ENCODE measurements around the gene BCAS2. TPM values are rescaled to one million over a fixed set of nuclear protein-coding genes. Genes with fewer than 3 reads are reported as not detected.

Gene BCAS2
- total and polyA plus RNA-seq, 11 donors = 18.6 to 44.4 (median 34.4) TPM

GRCh38 chr1:114545315-114545714, 36.1 kb downstream of the BCAS2 start:
- intact Hi-C loops (cut with DNase I) = no loop called here
- Histone ChIP-seq H3K36me3 (no peaks in the 10 kb centered on the region), H3K27me3 (no peaks in the 10 kb centered on the region), H3K27ac (no peak overlapping the region), H3K9me3 (no peaks in the 10 kb centered on the region), H3K4me1 (no peaks in the 10 kb centered on the region), H3K4me3 (no peak overlapping the region)
- TF ChIP-seq, protein P1, sequence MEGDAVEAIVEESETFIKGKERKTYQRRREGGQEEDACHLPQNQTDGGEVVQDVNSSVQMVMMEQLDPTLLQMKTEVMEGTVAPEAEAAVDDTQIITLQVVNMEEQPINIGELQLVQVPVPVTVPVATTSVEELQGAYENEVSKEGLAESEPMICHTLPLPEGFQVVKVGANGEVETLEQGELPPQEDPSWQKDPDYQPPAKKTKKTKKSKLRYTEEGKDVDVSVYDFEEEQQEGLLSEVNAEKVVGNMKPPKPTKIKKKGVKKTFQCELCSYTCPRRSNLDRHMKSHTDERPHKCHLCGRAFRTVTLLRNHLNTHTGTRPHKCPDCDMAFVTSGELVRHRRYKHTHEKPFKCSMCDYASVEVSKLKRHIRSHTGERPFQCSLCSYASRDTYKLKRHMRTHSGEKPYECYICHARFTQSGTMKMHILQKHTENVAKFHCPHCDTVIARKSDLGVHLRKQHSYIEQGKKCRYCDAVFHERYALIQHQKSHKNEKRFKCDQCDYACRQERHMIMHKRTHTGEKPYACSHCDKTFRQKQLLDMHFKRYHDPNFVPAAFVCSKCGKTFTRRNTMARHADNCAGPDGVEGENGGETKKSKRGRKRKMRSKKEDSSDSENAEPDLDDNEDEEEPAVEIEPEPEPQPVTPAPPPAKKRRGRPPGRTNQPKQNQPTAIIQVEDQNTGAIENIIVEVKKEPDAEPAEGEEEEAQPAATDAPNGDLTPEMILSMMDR (IDR thresholded peaks at IDR 0.05) = no peak
- no peak for TF ChIP-seq POLR2A (IDR thresholded peaks at IDR 0.05)
- DNase-seq = no peak
- ATAC-seq = no peak
- WGBS, 4 donors = 64 to 82% (median 74%) methylated on average over 1 of the region's 1 CpG

DNA sequence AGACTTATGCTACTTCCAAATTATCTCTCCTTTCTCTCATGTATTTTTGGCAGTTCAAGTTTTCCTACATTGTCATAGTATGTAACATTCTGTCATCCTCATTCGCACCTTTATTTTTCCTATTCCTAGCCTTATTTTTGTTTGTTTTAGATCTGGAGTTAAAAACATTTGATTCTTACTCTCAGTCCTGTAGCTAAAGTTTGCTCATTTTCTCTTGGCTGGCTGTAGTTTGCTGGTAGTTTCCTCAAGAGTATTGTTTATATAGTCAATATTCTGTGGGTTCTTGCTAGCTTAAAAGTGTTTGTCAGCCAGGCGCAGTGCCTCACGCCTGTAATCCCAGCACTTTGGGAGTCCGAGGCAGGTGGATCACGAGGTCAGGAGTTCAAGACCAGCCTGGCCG, 40.6 kb downstream of the BCAS2 start:
- DNase-seq (no peak), ATAC-seq (no peak)
- no peaks in the 10 kb centered on the region for H3K27me3 ChIP-seq
- no peak overlapping the region for H3K27ac ChIP-seq
- no peaks in the 10 kb centered on the region for H3K9me3 ChIP-seq
- H3K4me1 ChIP-seq = no peaks in the 10 kb centered on the region
- 72 to 86% (median 82%) methylated on average over 6 of the region's 6 CpGs for WGBS, 4 donors
- intact Hi-C loops (cut with DNase I) = no loop called here
- no peak overlapping the region for H3K4me3 ChIP-seq
- H3K36me3 ChIP-seq = no peaks in the 10 kb centered on the region
- no peak for TF ChIP-seq POLR2A (IDR thresholded peaks at IDR 0.05)
- TF ChIP-seq, protein P1 (IDR thresholded peaks at IDR 0.05) = no peak

- H3K27ac ChIP-seq = no peak overlapping the region
- no peaks in the 10 kb centered on the region for H3K27me3 ChIP-seq
- no peaks in the 10 kb centered on the region for H3K4me1 ChIP-seq
- ATAC-seq (no peak), DNase-seq (no peak)
- TF ChIP-seq POLR2A (IDR thresholded peaks at IDR 0.05) = no peak
- TF ChIP-seq, protein P1 (IDR thresholded peaks at IDR 0.05) = no peak
- intact Hi-C loops (cut with DNase I) = no loop called here
- no peaks in the 10 kb centered on the region for H3K36me3 ChIP-seq
- WGBS, 4 donors = 54 to 58% (median 55%) methylated on average over 3 of the region's 3 CpGs
- H3K9me3 ChIP-seq = no peaks in the 10 kb centered on the region
- no peak overlapping the region for H3K4me3 ChIP-seq
These were observed 41.1 kb downstream of the BCAS2 start for GRCh38 chr1:114540272-114540671.

DNA sequence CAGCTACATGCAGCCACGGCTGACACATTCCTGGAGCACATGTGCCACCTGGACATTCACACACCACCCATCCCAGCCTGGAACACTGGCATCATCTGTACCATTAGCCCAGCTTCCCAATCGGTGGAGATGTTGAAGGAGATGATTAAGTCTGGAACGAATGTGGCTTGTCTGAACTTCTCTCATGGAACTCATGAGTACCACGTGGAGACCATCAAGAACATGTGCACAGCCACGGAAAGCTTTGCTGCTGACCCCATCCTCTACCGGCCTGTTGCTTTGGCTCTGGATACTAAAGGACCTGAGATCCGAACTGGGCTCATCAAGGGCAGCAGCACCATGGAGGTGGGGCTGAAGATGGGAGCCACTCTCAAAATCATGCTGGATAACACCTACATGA, 45.4 kb downstream of the BCAS2 start:
- Histone ChIP-seq H3K4me3 (no peak overlapping the region), H3K4me1 (no peaks in the 10 kb centered on the region), H3K27ac (no peak overlapping the region), H3K9me3 (no peaks in the 10 kb centered on the region), H3K36me3 (no peaks in the 10 kb centered on the region), H3K27me3 (no peaks in the 10 kb centered on the region)
- DNase-seq (no peak), ATAC-seq (no peak)
- WGBS, 4 donors = 87 to 89% (median 88%) methylated on average over 7 of the region's 7 CpGs
- TF ChIP-seq POLR2A (IDR thresholded peaks at IDR 0.05) = no peak
- TF ChIP-seq, protein P1 (IDR thresholded peaks at IDR 0.05) = no peak
- intact Hi-C loops (cut with DNase I) = no loop called here

Measured in heart left ventricle (tissue), 16 donors.